ENCODE data around the gene EEF1A2.

Gene EEF1A2

DNA sequence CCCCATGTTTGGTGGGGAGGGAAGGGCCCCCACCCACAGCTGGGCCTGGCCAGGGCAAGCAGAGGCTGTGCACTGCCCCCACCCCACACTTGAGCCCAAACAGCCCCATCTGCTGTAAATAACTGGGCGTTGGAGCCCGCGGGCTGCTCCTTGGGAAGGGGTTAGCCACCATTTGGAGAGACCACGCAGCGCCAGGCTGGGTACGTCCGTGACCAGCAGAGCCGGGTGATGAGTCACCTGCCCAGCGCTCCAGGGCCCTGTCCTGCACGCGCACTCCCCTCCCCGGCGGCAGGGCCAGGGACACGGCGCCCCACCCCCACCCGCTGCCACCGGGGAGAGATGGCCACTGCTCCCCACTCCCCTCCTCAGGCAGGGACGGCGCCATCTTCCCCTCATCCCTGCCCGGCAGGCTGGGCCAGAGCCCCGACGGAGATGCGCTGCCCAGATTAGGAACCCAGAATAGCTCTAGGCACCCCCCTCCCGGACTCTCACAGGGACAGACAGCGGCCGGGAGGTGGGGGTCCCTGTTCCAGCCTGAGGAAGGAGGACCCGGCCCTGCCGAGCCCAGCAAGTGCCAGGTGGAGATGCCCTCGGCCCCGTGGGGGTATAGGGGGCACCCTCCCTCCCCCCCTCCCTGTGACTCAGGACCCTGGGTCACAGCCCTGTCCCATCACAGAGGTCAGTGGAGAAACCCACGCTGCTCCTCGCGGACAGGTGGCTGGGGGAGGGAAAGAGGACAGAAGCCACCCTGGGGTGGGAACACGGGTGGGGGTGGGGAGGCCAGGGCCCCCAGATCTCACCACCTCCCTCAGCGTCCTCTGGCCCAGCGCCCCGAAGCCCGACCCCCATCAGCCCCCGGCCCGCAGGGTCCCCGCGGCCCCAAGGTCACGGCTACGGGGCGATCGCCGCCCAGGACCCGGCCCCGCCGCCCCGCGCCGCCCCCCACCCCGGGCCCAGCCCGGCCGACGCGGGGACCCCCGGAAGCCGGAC is 642 bp downstream of the EEF1A2 start:
- DNase-seq: no peak

DNA sequence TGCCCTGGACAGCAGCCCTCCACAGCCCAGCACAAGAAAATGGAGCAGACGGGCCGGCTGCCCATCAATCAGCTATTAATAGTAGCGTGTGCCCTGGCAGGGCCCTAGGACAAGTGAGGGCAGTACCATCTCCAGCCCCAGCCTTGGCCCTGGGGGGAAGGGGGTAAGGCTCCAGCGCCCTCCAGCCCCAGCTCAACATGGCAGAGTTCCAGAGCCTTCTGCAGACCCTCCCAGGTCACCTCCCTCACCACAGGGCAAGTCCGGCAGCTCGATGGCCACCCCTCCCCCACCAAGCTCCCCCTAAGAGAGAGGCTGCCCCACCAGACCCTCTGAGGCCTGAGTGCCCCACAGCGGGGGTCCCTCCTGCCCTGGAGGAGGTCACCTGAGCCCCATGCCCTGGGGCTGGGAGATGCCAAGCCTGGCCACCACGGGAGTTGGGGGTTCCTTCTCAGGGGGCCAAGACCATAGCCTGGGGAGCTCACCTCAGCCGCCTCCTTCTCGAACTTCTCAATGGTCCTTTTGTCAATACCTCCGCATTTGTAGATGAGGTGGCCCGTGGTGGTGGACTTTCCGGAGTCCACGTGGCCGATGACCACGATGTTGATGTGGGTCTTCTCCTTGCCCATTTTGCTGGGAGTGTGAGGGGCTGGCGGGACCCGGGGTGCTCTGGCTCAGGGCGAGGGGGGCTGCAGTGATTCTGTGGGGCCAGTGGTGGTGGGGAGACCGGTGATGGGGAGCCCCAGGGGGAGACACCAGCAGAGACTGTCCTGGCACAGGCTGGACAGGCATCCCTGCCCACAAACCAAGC is 1.5 kb downstream of the EEF1A2 start:
- DNase-seq: no peak

DNA sequence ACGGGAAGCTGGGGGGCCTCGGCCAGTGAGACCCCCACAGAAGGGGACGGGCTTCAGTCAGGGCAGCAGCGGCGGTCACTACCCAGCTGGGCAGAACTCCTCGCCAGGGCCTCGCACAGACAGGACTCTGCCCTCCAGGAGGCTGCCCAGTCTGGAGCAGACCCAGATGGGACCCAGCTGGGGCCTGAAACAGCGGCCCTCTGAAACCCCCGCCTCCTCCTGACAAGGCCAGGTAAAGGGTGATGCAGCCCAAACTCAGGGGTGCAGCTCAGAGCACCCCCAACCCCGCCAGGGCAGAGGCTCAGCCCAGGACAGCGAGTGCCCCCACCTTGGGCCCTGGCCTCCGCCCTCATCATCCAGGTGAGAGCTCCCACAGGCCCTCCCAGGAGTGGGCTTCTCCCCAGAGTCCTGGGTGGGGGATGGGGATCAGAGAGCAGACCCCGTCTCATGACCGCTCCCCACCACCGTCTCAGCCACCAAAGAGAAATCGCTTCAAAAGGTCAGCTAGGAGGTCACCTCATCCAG is 2.2 kb downstream of the EEF1A2 start:
- no peak for DNase-seq

DNA sequence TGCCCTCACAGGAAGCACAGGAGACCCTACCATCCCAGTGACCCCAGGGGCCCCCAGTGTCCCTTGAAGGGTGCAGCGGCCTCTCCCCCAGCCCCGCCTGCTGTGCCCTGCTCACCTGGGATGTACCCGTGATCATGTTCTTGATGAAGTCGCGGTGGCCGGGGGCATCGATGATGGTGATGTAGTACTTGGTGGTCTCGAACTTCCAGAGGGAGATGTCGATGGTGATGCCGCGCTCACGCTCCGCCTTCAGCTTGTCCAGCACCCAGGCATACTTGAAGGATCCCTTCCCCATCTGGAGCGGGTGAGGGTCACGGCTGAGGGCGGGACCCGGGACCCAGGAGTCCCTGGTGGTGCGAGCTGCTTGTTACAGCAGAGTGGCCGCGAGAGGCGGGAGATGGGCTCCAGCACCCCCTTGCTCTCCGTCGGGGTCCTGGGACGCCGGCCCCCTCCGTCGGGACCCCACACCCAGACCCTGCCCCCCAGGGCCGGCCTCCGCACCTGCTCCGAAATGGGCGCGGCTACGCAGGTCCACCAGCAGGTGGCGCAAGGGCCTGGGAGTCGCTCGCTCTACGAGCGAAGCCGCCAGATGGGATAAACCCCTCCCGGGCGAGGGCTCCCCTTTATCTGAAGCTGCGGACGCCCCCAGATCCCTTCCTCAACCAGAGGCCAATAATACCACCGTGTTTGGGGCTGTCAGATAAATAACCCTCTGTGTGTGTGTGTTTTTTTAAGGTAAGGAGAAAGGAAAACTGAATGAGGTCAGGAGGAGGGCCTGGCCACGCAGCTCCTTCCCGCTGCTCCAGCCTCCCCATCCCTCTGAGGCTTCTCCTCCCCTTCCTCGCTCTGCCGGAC is 2.9 kb downstream of the EEF1A2 start:
- DNase-seq: no peak

DNA sequence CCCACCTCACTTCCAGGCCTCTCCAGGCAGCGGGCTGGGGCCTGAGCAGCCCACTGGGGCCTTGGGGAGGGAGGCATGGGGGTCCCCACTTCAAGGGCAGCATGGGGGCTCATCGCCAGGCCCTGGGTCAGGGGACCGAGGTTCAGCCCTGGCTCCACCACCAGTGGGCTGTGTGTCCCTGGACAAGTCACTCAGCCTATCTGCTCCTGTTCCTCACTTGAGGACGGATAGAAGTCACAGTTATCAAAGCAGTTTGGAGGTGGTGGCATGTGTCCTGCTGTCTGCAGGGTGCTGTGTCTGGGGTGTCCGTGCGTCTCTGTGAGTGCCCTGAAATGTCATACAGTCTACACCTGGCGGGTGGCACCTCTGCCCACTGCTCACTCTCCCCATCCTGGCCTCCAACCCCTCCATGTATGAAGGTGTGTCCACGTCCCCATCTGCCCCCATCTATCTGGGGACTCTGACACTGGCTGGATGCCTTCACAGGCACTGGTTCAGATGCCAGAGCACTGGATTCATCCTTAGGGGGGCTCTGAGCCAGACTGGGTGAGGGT is 3.6 kb downstream of the EEF1A2 start:
- DNase-seq: no peak

DNA sequence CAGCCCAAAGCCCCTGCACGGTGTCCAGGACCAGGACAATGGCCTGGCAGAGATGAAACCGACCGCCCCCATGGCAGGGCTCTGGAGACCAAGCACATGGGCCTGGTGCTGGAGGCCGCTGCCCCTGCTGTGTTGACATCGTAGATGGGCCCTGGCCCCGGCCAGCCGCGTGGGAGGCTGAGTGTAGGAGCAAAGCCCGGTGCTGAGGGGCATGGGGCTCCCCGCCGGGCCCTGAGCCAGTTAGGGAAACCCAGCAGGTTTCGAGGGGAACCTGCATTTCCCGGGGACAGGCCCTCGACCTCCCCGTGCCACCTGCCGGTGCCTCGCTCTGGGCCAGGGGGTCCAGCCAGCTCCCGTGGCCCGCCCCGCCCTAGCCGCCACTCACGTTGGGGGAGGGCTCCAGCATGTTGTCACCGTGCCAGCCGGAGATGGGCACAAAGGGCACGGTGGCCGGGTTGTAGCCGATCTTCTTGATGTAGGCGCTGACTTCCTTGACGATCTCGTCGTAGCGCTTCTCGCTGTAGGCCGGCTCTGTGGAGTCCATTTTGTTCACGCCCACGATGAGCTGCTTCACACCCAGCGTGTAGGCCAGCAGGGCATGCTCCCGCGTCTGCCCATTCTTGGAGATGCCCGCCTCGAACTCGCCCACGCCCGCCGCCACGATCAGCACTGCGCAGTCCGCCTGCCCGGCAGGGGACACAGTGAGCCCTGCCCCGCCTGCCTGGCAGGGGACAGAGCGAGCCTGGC is 4.3 kb downstream of the EEF1A2 start:
- no peak for DNase-seq

DNA sequence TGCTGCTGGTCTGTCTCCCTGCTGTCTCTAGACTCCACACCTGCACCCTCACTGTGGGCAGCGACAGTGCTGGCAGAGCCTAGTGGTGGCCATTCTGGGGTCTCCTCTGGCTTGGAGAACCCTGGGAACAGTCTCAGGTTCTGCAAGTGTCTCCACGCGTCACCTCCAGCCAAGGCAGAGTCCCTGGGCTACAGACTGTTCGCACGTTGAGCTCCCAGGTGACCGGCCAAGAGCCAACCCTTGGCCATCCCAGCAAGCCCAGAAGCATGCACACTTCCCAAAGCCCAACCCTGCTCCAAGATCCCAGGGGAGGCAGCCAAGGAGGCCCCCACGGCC is 4.8 kb downstream of the EEF1A2 start:
- DNase-seq: no peak

DNA sequence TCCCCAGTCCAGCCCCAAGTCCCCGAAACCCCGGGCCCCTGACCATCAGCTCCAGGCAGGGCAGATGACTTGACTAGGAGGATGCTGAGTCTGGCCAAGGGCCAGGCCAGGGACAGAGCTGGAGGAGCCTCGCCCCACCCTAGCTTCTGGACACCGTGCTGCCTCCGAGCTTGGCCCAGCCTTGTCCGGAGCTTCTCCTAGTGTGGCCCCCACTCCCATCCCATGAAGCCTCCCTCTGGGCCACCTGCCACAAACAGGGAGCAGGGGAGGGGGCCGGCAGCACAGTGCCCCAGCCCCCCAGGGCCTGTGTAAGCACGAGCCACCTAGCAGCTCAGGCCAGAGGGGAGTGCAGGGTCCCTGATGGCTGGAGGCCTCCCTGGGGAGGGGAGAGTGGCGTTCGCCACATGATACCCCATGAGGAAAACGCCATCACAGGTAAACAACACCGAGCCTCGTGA is 5.3 kb downstream of the EEF1A2 start:
- no peak for DNase-seq

DNA sequence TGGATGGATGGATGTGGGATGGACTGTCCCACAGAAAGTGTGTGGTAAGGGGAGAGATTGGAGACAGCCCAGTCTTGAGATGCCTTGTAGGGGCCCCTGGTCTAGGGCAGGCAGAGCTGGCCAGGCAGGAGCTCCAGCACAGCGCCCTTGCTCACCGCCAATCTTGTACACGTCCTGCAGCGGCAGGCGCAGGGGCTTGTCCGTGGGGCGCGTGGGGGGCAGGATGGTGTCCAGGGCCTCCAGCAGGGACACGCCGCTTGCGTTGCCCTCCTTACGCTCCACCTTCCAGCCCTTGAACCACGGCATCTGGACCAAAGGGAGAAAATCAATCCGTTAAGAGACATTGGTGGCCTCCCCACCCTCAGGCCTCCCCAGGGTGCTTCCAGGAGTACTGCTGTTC is 5.9 kb downstream of the EEF1A2 start:
- no peak for DNase-seq

DNA sequence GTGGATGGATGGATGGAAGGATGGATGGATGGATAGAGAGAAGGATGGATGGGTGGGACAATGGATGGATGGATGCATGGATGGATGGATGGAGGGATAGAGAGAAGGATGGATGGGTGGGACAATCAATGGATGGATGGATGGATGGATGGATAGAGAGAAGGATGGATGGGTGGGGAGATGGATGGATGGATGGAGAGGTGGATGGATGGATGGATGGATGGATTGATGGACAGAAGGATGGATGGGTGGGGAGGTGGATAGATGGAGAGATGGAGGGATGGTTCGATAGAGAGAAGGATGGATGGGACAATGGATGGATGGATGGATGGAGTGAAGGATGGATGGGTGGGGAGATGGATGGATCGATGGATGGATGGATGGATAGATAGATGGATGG is 6.4 kb downstream of the EEF1A2 start:
- DNase-seq: no peak

DNA sequence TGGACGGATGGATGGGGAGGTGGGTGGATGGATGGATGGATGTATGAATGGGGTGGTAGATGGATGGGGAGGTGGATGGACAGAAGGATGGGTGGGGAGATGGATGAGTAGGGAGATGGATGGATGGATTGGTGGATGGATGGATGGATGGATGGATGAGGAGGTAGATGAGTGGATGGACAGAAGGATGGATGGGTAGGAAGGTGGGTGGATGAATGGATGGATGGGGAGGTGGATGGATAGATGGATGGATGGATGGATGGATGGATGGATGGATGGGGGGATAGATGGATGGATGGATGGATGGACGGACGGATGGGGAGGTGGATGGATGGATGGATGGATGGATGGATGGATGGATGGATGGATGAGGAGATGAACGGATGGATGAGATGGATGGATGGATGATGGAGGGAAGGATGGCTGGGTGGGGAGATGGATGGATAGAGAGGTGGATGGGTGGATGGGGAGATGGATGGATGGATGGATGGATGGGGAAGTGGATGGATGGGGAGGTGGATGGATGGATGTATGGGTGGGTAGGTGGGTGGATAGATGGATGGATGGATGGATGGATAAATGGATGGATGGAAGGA is 7.2 kb downstream of the EEF1A2 start:
- DNase-seq: no peak

DNA sequence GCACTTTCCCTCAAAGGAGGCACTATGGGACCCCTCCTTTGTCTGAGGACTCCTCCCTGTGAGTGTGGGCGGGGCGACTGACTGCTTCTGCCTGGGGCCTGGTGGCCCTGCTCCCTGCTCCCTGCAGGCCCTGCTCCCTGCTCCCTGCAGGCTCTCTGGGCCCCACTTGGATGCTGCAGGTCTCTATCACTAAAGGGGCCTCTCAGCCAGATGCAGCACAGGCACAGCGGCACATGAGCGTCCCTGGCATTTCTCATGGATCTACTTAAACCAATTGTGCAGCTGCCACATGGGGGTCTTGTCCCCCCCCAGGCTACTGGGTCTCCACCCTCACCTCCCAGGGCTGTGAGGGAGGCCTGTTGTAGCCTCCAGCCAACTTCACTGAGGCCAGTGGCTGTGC is 7.8 kb downstream of the EEF1A2 start:
- no peak for DNase-seq

DNA sequence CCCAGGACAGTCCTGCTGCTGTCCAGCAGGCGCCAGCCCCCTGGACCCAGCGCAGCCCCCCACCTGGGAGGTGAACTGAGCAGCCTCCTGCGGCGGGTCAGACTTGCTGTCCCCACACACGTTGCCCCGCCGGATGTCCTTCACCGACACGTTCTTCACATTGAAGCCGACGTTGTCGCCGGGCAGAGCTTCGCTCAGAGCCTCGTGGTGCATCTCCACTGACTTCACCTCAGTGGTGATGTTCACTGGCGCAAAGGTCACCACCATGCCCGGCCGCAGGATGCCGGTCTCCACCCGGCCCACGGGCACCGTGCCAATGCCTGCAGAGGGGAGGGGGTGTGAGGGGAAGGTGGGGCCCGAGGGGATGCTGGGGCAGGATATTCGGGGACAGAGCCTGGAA is 8.5 kb downstream of the EEF1A2 start:
- DNase-seq: no peak

DNA sequence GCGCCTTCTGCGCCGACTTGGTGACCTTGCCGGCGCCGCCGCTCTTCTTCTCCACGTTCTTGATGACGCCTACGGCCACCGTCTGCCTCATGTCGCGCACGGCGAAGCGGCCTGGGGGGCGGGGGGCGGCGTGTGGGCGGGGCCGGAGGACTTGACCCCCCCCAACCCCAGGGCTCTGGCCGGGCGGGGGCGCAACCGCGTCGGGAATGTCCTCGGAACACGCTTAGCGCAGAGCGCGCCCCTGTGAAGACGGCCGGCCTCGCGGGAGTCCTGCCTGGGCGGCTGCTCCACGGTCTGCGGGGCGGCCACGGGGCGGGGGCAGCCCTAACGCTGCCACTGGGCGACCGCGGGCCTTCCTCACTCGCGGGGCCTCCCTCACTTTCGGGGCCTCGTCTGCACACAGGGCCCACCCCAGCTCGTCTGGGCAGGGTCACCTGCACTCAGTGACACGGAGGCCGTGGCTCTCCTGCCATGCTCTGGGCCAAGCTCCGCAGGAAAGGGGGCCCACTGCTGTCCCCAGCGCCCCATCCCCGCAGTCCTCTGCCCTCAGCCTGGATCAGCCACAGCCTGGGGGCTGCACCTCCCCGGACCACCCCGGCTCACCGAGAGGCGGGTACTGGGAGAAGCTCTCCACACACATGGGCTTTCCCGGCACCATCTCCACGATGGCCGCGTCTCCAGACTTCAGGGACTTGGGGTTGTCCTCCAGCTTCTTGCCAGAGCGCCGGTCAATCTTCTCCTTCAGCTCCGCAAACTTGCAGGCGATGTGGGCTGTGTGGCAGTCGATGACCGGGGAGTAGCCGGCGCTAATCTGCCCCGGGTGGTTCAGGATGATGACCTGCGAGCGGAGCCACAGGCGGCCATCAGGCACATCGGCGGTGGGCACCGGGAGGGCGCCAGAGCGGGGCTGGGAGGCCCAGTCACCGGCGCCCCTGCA is 10.3 kb downstream of the EEF1A2 start:
- DNase-seq: no peak

DNA sequence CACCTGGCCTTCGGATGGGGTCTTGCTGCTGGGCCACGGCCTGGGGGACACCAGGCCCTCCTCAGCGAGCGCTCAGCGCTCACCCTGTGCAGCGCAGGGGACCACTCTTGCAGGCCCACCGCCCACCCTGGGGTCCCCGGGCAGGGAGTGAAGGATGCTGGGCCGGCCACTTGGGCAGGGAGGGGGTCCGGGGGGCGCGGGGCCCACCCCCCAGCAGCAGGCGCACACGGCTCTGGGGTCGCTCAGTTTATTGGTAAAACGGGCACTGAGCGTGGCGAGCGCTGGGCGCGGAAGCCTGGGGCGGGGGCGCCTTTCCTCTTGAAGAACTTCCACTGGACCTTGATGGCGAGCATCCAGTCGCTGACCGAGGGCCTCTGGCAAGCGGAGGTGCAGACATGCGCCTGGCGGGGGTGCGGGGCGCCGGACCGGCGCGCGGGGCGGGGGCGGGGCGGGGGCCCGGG is 11.1 kb downstream of the EEF1A2 start:
- no peak for DNase-seq

DNA sequence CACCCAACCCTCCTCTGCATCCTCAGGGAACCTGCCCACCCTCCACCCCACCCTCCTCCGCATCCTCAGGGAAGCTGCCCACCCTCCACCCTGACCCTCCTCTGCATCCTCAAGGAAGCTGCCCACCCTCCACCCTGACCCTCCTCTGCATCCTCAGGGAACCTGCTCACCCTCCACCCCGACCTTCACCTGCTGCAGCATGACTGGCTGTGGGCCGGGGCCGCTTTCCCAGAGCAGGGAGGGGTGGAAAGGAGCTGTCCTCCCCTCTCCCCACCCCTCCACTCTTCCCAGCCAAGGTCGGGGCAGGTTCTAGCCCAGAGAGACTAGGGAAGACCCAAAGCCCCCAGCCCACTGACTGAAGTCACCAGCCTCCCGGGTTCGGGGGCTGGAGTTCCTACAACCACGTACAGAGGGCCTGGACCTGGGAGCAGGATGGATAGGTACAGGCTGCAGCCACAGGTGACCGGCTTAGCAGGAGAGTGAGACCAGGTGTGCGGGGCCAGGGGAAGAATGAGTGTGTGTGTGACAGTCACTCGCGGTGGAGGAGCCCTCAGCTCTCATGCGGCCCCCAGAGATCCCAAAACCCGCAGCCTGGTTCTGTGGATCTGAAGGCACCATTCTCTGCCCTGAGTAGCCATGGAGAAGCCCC is 11.6 kb downstream of the EEF1A2 start:
- no peak for DNase-seq

DNA sequence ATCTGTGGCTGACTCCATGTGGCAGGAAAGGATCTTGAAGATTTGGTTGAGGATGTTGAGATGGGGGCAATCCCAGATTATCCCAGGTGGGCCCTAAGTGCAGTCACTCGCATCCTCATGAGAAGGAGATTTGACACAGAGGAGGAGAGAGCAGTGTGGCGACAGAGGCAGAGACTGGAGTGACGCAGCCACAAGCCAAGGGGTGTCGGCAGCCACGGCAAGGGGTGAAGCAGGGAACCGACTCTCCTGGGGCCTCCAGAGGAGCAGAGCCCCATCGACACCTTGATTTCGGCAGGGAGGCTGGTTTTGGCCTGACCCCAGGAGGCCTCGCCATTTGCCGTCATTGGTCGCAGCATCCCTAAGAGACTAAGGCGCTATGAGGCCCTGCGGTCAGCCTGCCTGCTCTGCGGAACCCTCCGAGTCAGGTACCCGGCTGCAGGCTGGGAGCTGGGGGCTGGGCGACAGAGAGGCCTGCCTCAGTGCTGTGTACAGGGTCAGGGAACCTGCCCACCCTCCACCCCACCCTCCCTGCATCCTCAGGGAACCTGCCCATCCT is 12.5 kb downstream of the EEF1A2 start:
- DNase-seq: no peak

DNA sequence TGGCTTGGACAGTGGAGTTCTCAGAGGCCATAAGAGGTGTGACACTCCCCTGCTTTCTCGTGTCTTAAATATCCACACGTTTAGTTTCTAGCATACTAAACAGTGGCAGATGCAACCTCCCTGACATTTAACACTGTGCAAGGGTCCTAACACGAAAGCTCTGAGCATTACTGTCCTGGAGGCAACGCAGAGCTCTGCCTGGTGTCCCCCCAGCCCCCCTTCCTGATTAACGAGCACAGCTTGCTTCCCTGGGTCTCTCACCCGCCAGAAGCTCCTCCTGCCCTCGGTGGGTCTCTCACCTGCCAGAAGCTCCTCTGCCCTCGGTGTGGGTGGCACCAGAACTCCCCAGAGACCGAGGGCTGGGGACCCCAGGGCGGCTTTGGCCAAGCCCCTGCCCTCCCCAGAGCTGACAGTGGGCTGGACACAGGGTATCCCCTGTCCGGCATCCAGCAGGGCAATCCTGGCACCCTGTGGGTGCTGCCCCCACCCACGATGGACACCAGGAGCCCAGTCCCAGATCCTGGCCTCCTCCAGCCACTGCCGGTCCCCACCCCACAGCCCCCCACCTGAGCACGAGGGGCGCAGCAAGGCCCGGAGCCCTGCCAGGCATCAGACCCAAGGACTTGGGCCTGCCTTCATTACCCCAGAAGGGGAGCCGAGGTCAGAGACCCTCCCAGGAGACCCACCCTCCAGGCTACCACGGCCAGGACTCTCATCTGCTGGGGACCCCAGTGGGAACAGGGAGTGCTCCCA is 14.1 kb downstream of the EEF1A2 start:
- DNase-seq: no peak

All from GDM1 (cell line).